GM18858 (cell line): Measurements from ENCODE around the gene CALML6.

Experiments
- ATAC-seq: cut with Tn5 transposase; IDR thresholded peaks from one replicate; pipeline ENCODE4 v1.9.1; 2021; ENCODE audit not compliant: unreplicated experiment

The CALML6 gene

DNA sequence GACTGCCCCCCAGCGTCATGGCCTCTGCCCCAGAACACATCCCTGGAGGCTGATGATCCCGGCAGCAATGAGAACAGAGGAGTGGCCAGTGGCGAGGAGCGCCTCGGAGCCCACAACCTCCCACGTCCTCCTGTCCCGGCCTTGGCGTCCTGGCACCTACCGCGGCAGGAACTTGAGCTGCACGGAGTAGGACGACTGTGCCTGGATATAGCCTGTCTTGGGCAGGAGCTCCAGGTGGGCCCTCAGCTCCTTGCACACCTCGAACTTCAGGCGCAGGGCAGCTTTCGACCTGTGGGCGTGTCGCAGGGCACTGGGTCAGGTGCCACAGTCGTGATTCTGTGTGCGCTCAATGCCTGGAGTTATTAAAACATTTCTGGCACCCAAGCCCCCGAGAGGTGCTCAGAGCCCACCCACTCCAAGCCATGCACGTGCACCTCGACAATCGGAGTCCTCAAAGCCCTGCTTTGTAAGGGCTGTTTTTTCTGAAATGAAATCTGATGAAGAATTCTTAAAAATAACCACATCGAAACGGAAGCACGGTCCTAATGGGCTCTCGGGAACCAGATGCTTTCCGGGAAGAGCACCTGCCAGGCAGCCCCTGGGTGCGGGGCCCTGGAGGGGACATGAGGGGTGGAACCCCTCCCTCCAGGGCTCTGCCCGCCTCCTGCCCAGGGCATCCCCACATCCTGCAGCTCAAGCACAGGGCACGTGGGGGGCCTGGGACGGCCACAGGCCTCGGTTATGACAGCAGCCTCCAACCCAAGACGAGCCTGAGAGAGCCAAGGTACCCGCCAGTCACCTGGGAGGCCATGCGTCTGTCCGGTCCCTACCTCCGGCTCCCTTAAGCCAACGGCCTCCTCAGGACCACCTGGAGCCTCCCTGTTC lies 27.1 kb downstream of the CALML6 start:
- ATAC-seq: no peak

DNA sequence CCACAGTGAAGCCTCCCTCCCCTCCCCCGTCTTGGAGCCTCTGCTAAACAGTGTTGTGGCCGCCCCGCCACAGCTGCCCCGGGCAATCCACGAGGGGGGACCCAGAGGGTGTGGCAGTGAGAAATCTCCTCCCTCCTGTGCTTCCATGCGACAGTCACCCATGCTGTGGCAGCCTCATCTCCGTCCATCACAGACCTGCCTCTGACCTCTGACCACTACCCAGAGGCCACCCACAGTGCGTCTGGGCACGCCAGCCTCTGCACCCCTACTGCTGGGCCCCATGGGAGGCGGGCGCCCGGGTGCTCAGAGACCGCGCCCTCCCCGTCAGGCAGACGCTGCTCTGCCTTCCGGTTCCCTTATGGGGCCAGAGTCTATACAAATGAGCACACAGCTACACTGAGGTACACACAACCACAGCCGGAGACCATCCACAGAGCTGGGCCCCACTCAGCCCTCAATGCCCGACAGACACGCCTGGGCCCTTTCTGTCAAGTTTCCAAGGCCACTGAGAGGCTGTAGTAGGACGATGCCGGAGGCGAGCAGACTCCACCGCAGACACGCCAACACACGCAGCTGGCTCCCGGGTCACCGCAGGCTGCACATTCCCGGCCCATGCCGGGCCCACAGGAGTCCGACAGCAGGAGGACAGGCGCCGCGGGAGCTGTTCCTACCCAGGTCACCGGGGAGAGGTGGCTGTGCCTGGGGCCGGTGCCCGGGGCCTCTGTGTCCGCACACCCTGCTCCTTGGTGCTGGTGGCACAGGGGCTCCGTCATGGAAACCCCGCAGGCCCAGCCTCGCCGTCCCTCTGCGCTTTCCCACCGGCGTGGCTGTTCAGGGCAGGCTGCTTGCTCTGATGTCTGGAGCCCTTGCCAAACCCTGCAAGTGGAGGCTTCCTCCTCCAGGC lies 27.9 kb downstream of the CALML6 start:
- ATAC-seq: no peak

GRCh38 chr1:1943834-1944570 lies 28.9 kb downstream of the CALML6 start:
- ATAC-seq: no peak

- no peak for ATAC-seq
These were observed 30.8 kb downstream of the CALML6 start for GRCh38 chr1:1945782-1946393.

DNA sequence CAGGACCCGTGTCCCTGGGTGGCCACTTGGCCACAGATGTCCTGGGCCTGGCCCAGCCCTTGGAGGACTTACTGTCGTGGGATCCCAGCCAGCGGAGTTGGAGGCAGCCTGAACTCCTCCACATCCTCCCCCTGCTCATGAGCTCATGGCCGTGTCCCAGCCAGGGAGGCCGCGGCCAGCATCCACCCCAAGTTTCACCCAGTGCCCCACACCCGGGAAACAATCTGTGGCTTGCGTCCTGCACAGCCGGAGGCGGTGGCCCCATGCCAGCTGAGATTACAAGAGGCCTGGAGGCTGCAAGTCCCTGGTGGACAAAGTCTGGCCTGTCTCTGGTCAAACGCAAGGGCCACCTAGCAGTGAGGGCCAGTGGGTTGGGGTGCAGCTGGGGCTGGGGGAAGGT lies 31.5 kb downstream of the CALML6 start:
- no peak for ATAC-seq

GRCh38 chr1:1947493-1947892 lies 32.4 kb downstream of the CALML6 start:
- ATAC-seq: no peak

DNA sequence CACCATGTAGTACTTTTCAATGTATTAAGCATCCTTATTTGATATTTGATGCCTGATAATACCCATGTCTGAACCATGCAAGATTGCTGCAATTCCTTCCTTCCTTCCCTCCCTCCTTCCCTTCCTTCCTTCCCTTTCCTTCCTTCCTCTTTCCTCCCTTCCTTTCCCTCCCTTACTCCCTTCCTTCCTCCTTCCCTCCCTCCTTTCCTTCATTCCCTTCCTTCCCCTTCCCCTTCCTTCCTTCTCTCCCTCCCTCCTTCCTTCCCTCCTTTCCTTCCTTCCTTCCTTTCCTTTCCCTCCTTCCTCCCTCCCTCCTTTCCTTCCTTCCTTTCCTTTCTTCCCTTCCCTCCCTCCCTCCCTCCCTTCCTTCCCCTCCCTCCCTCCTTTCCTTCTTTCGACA lies 33.7 kb downstream of the CALML6 start:
- no peak for ATAC-seq

DNA sequence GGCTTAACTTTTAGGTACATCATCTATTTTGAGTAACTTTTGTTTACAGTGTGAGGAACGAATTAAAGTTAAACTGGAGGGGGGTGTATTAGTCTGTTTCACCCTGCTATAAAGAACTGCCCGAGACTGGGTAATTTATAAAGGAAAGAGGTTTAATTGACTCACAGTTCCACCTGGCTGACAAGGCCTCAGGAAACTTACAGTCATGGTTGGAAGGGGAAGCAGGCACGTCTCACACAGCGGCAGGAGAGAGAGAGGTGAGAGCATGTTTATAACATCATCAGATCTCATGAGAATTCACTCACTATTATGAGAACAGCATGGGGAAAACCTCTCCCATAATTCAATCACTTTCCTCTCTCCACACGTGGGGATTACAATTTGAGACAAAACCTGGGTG lies 35.9 kb downstream of the CALML6 start:
- no peak for ATAC-seq

DNA sequence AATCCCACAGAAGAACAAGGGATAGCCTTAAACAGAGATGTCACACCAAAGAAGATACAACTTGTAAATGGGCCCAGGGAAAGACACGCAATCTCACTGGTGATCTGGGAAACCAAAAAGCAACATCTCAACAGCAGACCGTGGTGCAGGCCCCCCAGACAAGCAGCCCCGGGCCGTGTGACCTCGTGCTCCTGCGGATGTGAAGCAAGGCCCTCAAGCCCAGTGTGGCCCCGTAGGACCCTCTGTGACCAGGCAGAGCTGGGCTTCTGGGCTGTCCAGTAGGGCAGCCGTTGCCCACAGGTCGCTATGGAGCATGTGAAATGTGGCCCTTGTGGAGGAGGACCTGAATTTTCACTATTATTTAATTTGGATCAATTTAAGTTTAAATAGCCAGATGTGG lies 39.0 kb downstream of the CALML6 start:
- no peak for ATAC-seq

DNA sequence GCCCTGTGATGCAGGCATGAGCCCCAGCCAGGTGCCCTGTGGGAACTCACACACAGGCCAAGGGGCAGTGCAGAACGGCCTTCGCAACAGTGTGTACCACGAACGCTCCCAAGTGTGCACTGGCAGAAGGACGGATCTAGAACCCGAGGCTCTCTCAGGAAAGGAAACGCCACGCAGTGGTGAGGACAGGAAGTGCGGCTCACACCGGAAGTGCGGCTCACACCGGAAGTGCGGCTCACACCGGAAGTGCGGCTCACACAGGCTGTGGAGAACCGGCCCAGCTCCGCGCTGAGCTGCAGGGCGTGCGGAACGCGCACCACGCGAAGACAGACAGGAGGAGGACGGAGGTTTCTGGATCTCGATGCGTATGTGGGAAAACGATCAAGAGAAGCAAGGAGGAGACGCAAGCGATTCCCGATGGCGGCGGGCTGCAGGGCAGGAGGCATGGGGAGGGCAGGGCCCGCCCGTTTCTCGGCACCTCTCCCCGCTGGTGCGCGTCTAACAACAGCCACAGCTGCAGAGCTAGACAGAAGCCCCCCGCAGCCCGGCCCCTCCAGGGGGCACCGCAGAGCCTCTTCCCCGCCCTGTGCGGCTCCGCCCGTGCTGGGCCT lies 39.9 kb downstream of the CALML6 start:
- no peak for ATAC-seq

- ATAC-seq: no peak
These were observed 40.6 kb downstream of the CALML6 start for GRCh38 chr1:1955621-1956094.

DNA sequence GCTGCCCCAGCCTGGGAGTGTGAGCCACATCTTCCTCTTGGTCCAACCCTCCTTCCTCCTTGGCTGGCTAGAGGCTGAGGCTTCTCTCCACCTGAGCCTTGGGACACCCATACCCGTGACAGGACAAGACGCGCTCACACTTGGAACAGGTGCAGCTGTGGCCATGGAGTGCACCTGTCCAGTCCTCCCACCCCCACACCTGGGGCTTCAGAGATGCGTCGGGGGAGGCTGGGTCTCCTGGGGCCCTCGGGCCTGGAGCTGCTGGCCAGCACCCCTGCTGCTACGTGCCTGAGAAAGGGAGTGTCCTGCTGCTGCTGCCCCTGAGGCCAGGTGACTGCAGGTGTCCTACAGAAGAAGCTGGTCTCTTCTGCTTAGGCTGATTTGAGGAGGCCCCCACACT lies 41.0 kb downstream of the CALML6 start:
- ATAC-seq: no peak

GRCh38 chr1:1956586-1957532 lies 41.8 kb downstream of the CALML6 start:
- no peak for ATAC-seq

GRCh38 chr1:1957533-1957961 lies 42.5 kb downstream of the CALML6 start:
- no peak for ATAC-seq

- ATAC-seq: no peak
These were observed 43.0 kb downstream of the CALML6 start for GRCh38 chr1:1958071-1958541.

- ATAC-seq: no peak
These were observed 44.4 kb downstream of the CALML6 start for GRCh38 chr1:1959459-1959839.

DNA sequence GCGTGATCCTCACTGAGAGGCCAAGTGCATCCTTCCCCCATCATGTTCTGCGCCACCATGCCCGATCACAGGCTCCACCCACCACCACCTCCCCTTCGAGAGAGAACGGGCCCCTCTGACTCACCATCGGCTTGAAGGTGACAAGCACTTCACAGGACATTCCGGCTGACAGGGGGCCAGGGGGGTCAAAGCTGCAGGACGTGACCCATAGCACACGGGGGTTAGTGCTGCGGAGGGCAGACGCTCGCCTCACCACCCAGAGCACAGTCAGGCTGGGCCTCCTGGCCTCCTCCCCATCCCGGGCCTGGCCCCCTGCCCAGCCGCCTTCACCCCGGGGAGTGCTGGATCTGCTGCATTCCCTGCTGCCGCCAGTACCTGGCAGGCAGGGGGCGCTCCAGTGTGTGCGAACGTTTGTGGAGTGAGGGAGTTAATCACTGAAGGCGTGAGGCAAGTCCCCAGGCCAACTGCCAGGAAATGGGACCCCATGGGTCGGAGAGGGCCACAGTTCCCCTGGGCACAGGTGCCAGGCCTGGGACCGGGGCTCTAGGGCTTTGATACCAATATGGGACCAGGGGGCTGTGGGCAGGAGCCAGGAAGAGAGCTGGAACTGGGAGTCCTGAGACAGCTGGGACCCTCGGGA lies 44.9 kb downstream of the CALML6 start:
- ATAC-seq: no peak

DNA sequence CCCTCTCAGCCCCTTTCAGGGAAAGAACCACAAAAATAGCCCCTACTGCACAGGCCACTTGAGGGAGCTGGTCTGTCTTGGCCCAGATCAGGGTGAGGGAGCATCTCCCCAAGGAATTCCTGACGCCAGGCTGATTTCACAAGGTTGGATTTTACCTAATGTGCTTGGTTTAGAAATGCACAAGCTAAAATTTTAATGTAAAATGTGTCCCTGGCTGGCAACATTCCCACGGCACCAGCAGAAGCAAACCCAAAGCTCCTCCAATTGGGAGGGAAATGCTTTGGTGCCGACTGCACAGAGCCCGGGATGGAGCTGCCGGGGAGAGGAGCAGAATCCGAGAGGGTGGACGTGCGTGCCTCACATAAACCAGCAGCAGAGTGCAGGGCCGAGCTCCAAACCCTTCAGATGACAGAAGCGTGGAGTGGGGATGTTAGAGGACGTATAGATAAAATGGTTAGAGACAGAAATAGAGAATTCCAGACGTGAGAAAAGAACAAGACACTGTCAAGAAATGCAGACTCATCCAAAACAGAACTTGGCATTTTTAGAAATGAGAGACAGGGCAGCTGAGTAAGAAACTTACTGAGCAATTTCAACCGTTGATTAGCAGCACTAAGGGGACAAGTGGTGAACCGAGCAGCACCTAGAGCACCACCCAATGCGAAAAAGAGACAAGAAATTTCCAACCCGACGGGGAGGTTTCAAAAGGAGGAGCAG lies 45.6 kb downstream of the CALML6 start:
- ATAC-seq: no peak
